ENCODE results near the gene ICA1. TPM values are rescaled to one million over a fixed set of nuclear protein-coding genes. Genes with fewer than 3 reads are reported as not detected.

Gene ICA1
- total RNA-seq, 1 donor = 2.2 TPM

DNA sequence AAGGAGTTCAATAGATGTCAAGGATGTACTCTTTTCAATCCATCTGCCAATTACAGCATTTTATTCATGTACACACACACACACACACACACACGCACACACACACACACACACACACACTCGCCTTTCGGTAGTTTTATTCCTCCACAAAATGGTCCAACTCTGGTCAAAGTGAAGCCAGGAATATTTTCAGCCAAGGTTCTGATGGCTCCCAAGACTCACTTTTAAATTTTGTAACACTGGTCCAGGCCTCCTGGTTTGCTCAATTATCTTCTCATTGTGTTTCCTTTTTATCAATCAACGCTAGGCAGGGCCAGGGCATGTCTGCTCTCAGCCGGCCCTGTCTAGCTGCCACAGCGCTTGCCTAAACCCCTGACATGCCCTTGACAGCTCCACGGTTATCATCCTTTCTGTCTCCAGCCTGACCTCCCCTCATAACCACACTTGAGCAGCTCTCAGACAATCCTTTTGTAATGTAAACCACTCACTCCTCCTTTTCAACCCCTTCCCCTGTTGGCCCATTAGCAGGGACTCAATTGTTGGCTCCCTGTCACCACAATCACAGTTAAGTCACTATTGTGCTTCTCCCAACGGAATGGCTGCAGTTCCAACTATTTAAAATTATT lies 115.1 kb downstream of the ICA1 start:
- Histone ChIP-seq H3K4me3 (ENCODE audit: insufficient read depth, low read length) (no peak overlapping the region), H3K27me3 (ENCODE audit: insufficient read depth, low read length) (no peaks in the 10 kb centered on the region), H3K79me2 (ENCODE audit: insufficient read depth, low read length) (no peaks in the 10 kb centered on the region), H3K36me3 (ENCODE audit: insufficient read depth, low read length) (no peaks in the 10 kb centered on the region), H4K20me1 (ENCODE audit: insufficient read depth, low read length) (no peaks in the 10 kb centered on the region), H3K4me2 (ENCODE audit: insufficient read depth, low read length) (no peak overlapping the region), H2AFZ (ENCODE audit: low read length) (no peak overlapping the region), H3K4me1 (ENCODE audit: insufficient read depth, low read length) (no peaks in the 10 kb centered on the region), H3K9me3 (ENCODE audit: low read depth, low read length) (no peaks in the 10 kb centered on the region), H3K27ac (ENCODE audit: low read depth, low read length) (no peak overlapping the region)
- TF ChIP-seq, protein P1, sequence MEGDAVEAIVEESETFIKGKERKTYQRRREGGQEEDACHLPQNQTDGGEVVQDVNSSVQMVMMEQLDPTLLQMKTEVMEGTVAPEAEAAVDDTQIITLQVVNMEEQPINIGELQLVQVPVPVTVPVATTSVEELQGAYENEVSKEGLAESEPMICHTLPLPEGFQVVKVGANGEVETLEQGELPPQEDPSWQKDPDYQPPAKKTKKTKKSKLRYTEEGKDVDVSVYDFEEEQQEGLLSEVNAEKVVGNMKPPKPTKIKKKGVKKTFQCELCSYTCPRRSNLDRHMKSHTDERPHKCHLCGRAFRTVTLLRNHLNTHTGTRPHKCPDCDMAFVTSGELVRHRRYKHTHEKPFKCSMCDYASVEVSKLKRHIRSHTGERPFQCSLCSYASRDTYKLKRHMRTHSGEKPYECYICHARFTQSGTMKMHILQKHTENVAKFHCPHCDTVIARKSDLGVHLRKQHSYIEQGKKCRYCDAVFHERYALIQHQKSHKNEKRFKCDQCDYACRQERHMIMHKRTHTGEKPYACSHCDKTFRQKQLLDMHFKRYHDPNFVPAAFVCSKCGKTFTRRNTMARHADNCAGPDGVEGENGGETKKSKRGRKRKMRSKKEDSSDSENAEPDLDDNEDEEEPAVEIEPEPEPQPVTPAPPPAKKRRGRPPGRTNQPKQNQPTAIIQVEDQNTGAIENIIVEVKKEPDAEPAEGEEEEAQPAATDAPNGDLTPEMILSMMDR (IDR thresholded peaks at IDR 0.05; ENCODE audit: extremely low read depth, low read depth, low read length) = no peak
- no peak for DNase-seq (ENCODE audit: insufficient read length, low spot score, missing footprints)

DNA sequence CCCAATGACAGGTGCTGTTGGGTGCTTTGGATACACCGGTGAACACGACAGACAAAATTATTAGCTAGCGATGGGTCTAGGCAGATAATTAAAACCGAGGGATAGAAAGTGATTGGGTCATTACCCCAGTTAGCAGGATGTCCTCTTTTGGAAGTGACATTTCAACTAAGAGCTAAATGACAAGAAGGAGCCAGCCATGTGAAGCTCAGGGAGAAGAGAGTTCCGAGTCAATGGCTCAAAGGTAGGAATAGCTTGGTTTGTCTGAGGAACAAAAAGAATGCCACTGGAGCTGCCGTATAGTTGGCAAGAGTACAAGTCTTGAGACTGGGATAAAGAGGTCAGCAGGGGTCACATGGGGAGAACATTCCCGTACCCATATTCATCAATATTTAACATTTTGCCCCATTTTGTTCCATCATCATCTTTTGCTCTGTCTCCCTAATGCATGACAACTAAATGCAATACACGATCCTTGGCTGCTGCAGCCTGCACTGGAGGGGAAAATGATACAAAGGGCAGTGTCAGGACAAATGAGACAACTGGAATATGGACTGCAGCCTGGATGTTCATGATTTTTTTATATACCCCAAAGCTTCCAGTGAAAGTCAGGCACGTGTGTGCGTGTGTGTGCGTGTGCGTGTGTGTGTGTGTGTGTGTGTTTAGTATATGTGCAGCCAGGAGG lies 115.7 kb downstream of the ICA1 start:
- Histone ChIP-seq H3K9me3 (ENCODE audit: low read depth, low read length) (no peaks in the 10 kb centered on the region), H3K79me2 (ENCODE audit: insufficient read depth, low read length) (no peaks in the 10 kb centered on the region), H3K4me3 (ENCODE audit: insufficient read depth, low read length) (no peak overlapping the region), H3K4me1 (ENCODE audit: insufficient read depth, low read length) (no peaks in the 10 kb centered on the region), H3K27me3 (ENCODE audit: insufficient read depth, low read length) (no peaks in the 10 kb centered on the region), H3K27ac (ENCODE audit: low read depth, low read length) (no peak overlapping the region), H3K4me2 (ENCODE audit: insufficient read depth, low read length) (no peak overlapping the region), H4K20me1 (ENCODE audit: insufficient read depth, low read length) (no peaks in the 10 kb centered on the region), H3K36me3 (ENCODE audit: insufficient read depth, low read length) (no peaks in the 10 kb centered on the region), H2AFZ (ENCODE audit: low read length) (no peak overlapping the region)
- DNase-seq (ENCODE audit: insufficient read length, low spot score, missing footprints) = no peak
- TF ChIP-seq, protein P1 (IDR thresholded peaks at IDR 0.05; ENCODE audit: extremely low read depth, low read depth, low read length) = no peak

DNA sequence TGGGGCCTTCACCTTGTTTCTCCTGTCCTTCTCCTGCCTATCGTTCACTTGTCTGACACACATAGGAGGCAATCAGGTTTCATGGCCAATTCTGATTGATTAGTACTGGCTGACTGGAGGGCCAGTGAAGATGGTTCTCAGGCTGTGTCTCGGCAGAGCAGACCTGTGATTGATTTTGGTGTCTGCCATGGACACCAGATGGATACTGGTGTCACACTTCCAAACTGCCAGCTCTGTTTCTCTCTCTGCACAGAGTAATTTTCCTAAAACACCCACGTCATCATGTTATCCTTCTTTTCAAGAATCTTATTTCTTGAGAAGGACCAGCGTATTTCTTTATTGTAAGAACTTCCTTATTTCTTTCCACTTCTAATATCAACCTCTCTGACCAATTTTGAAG lies 117.1 kb downstream of the ICA1 start:
- Histone ChIP-seq H3K9me3 (ENCODE audit: low read depth, low read length) (no peaks in the 10 kb centered on the region), H3K79me2 (ENCODE audit: insufficient read depth, low read length) (no peaks in the 10 kb centered on the region), H3K27ac (ENCODE audit: low read depth, low read length) (no peak overlapping the region), H3K36me3 (ENCODE audit: insufficient read depth, low read length) (no peaks in the 10 kb centered on the region), H4K20me1 (ENCODE audit: insufficient read depth, low read length) (no peaks in the 10 kb centered on the region), H2AFZ (ENCODE audit: low read length) (no peak overlapping the region), H3K27me3 (ENCODE audit: insufficient read depth, low read length) (no peaks in the 10 kb centered on the region), H3K4me1 (ENCODE audit: insufficient read depth, low read length) (no peaks in the 10 kb centered on the region), H3K4me2 (ENCODE audit: insufficient read depth, low read length) (no peak overlapping the region), H3K4me3 (ENCODE audit: insufficient read depth, low read length) (no peak overlapping the region)
- TF ChIP-seq, protein P1 (IDR thresholded peaks at IDR 0.05; ENCODE audit: extremely low read depth, low read depth, low read length) = no peak
- no peak for DNase-seq (ENCODE audit: insufficient read length, low spot score, missing footprints)

DNA sequence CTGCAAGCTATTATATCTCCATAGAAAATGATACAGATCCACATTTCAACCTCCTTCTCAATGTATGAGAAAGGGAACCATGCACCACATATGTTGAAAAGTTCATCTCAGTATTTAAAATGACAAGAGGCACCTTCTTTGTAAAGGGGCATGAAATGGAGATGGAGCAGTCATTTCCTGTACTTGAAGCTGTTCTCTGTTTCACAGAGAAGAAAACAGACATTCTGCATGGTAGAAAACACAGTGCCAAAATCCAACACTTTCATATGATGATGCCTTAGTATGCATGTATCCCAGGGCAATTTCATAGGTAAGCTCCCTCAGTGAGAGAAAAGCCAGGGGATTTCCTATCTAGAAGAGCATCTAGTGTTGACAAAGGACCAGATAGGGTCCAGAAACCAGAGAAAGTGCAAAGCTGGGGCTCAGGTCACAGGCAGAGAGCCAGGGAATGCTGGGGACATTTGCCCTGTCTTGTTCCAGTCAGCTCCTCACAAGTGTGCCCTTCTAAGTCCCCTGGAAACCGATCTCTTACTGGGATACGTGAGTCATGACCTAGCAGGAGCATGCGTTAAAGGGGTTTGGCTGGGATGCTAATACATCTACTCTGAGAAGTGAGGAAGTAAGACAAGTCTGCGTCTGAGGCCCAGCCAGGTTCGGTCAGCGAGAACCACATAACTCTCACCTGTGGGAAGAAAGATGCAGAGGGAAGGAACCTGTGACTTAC lies 118.7 kb downstream of the ICA1 start:
- H3K4me2 ChIP-seq (ENCODE audit: insufficient read depth, low read length) = no peak overlapping the region
- no peaks in the 10 kb centered on the region for H3K36me3 ChIP-seq (ENCODE audit: insufficient read depth, low read length)
- TF ChIP-seq, protein P1 (IDR thresholded peaks at IDR 0.05; ENCODE audit: extremely low read depth, low read depth, low read length) = no peak
- DNase-seq (ENCODE audit: insufficient read length, low spot score, missing footprints) = no peak
- H3K4me1 ChIP-seq (ENCODE audit: insufficient read depth, low read length) = no peaks in the 10 kb centered on the region
- no peaks in the 10 kb centered on the region for H3K9me3 ChIP-seq (ENCODE audit: low read depth, low read length)
- H3K4me3 ChIP-seq (ENCODE audit: insufficient read depth, low read length) = no peak overlapping the region
- H3K27me3 ChIP-seq (ENCODE audit: insufficient read depth, low read length) = no peaks in the 10 kb centered on the region
- no peak overlapping the region for H2AFZ ChIP-seq (ENCODE audit: low read length)
- no peaks in the 10 kb centered on the region for H3K79me2 ChIP-seq (ENCODE audit: insufficient read depth, low read length)
- H4K20me1 ChIP-seq (ENCODE audit: insufficient read depth, low read length) = no peaks in the 10 kb centered on the region
- no peak overlapping the region for H3K27ac ChIP-seq (ENCODE audit: low read depth, low read length)
